HG02938 (cell line): Measurements from ENCODE around the gene TSPO2.

Experiments
- ATAC-seq: cut with Tn5 transposase; IDR thresholded peaks from one replicate; pipeline ENCODE4 v1.9.1; 2021; ENCODE audit warnings: mild to moderate bottlenecking, moderate library complexity; ENCODE audit not compliant: unreplicated experiment

Gene TSPO2

GRCh38 chr6:41049955-41050354 is 7.7 kb downstream of the TSPO2 start:
- no peak for ATAC-seq

GRCh38 chr6:41050536-41050935 is 8.3 kb downstream of the TSPO2 start:
- no peak for ATAC-seq

- ATAC-seq: no peak
Measured at GRCh38 chr6:41051873-41052272, 9.6 kb downstream of the TSPO2 start.

- ATAC-seq: no peak
Measured at GRCh38 chr6:41053041-41053440, 10.8 kb downstream of the TSPO2 start, which contains the start of gene APOBEC2. Gene APOBEC2 (plus strand): TSS chr6:41053202. CDS start chr6:41053348, 146 bp downstream.

- ATAC-seq: no peak
Measured at GRCh38 chr6:41054511-41054910, 12.2 kb downstream of the TSPO2 start.

GRCh38 chr6:41055149-41055548 is 12.9 kb downstream of the TSPO2 start:
- no peak for ATAC-seq

GRCh38 chr6:41056768-41057490 is 14.7 kb downstream of the TSPO2 start:
- ATAC-seq: no peak

GRCh38 chr6:41058783-41059181 is 16.5 kb downstream of the TSPO2 start:
- ATAC-seq: no peak

- no peak for ATAC-seq
Measured at GRCh38 chr6:41059556-41059955, 17.3 kb downstream of the TSPO2 start.

GRCh38 chr6:41061196-41061726 is 19.0 kb downstream of the TSPO2 start:
- ATAC-seq: no peak

- no peak for ATAC-seq
Measured at GRCh38 chr6:41062056-41062455, 19.8 kb downstream of the TSPO2 start.

GRCh38 chr6:41063884-41064285 is 21.6 kb downstream of the TSPO2 start:
- no peak for ATAC-seq

GRCh38 chr6:41064841-41065240 is 22.6 kb downstream of the TSPO2 start:
- ATAC-seq: no peak

GRCh38 chr6:41065550-41066026 is 23.3 kb downstream of the TSPO2 start:
- no peak for ATAC-seq

GRCh38 chr6:41066867-41067304 is 24.6 kb downstream of the TSPO2 start:
- no peak for ATAC-seq

- ATAC-seq: no peak
Measured at GRCh38 chr6:41071501-41071922, 29.2 kb downstream of the TSPO2 start.

- peak; percentile 65 for ATAC-seq
Measured at GRCh38 chr6:41071923-41072835, 29.9 kb downstream of the TSPO2 start, which contains the start of gene OARD1. Gene OARD1 (minus strand): TSS chr6:41072356. CDS start chr6:41071634, 722 bp downstream.

GRCh38 chr6:41072836-41073202 is 30.6 kb downstream of the TSPO2 start, which contains the start of gene NFYA:
Gene NFYA (plus strand): TSS chr6:41072974. CDS start chr6:41079090, 6,116 bp downstream.
- ATAC-seq: peak; percentile 62

- peak; percentile 28 for ATAC-seq
Measured at GRCh38 chr6:41073203-41073967, 31.1 kb downstream of the TSPO2 start.

- ATAC-seq: no peak
Measured at GRCh38 chr6:41073968-41074691, 31.9 kb downstream of the TSPO2 start.
